Measurements from ENCODE around the gene MSL3B.

Gene MSL3B

DNA sequence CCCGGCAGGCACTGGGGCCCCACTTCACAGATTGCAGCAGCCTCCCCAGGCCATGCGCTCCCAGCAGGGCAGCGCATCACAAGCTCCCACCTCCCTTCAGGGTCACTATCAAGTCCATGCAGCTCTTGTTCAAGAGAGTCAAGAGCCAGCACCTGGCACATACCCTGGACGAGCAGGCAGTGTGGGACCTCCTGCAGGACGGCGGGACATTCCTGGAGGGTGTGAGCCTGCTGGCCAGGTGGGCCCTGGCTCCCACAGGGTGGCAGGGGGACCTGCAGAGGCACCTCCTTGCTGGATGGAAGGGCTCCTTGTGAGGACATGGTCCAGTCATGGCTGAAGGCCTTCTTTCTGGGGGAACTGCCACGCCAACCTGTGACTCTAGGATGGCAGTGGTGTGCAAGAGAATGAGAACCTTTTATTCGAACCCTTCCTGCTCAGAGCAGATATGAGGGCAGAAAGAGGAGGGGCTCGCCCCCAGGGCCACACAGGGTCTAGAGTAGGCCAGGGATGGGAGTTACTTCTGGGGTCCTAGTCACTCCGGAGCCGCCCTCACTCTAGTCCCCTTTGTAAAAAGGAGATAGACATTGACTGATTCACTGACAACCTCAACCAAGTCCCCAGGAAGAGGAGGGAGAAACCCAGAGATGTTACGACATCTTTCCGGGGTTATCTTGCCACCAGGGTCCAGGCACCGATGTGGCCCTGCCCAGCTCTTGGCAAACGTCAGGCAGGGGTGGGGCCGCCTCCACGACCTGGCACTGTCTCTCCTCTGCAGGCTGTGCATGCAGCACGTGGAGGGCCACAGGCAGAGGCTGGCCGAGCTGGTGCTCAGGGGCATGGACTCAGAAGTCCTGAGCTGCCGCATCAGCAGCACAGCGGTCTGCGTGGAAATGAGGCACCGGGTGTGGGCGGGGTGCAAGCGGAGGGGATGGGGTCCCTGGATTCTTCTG is 45.1 kb downstream of the MSL3B start:
- Histone ChIP-seq H4K20me1 (replicated peaks; ENCODE audit: control insufficient read depth, insufficient read depth, low read length) (no peaks in the 10 kb centered on the region; the same call in 1 of the 2 replicates), H3K27ac (ENCODE audit: extremely low read depth, low read depth, low read length) (no peak overlapping the region), H3K4me1 (replicated peaks in 1 of 2; ENCODE audit: control insufficient read depth in 2 of 2, insufficient read depth in 2 of 2, low read length in 2 of 2) (no peaks in the 10 kb centered on the region; a peak in 1 of 5 replicates), H3K27me3 (ENCODE audit: control insufficient read depth in 2 of 2, insufficient read depth in 2 of 2, low read length in 2 of 2) (peaks cover 2 to 52% of the 10 kb centered on the region in 2 experiments; a peak in 3 of 5 replicates), H3K79me2 (ENCODE audit: control insufficient read depth, insufficient read depth, low read length) (no peaks in the 10 kb centered on the region), H3K36me3 (ENCODE audit: control insufficient read depth, insufficient read depth, low read length) (no peaks in the 10 kb centered on the region), H3K4me2 (ENCODE audit: insufficient read depth, low read length) (no peak overlapping the region), H3K9ac (ENCODE audit: insufficient read depth in 1 of 2, low read depth in 2 of 2, low read length in 2 of 2) (no peak overlapping the region), H3K4me3 (no peak overlapping the region), H3K9me1 (ENCODE audit: control insufficient read depth, insufficient read depth, low read length) (no peaks in the 10 kb centered on the region), H3K9me3 (replicated peaks; ENCODE audit: control insufficient read depth, insufficient read depth, low read depth, low read length) (no peaks in the 10 kb centered on the region), H2AFZ (ENCODE audit: low read depth, low read length) (no peak overlapping the region)
- ChIA-PET POLR2A (interaction anchor here (0.6 to 1.5 kb wide), 2 partner anchors 9 to 10 kb away, joined by 3 to 6 read pairs; no protein-coding TSS in a partner anchor), CTCF (ENCODE audit: low intra/inter-chr PET ratio) (no interaction called here)
- in situ Hi-C loops (cut with MboI) = no loop called here
- no TSS peak for BruUV-seq (replicated peaks)
- WGBS (ENCODE audit: insufficient coverage, low coverage, missing lambda C conversion rate) = 4% methylated on average over 14 of the region's 25 CpGs
- DNase-seq (ENCODE audit: extremely low read depth in 1 of 4, low spot score in 3 of 4) = no peak
- no peak for FAIRE-seq
- TF ChIP-seq YY1 (IDR thresholded peaks at IDR 0.05; ENCODE audit: borderline replicate concordance in 1 of 3, control insufficient read depth in 1 of 3, extremely low read depth in 1 of 3, insufficient read depth in 3 of 3, insufficient read length in 1 of 3, insufficient replicate concordance in 2 of 3, low read depth in 1 of 3, low read length in 2 of 3) = no peak
- TF ChIP-seq BDP1 (IDR thresholded peaks at IDR 0.05; ENCODE audit: insufficient read depth, insufficient read length) = no peak
- TF ChIP-seq ILK (tag; IDR thresholded peaks at IDR 0.05; ENCODE audit: borderline replicate concordance, low read depth) = no peak
- no peak for TF ChIP-seq XRCC3 (IDR thresholded peaks at IDR 0.05)
- TF ChIP-seq SMC3 (conservative IDR thresholded peaks at IDR 0.05; ENCODE audit: insufficient read depth, low read depth, low read length) = no peak
- TF ChIP-seq GTF2E2 (tag; IDR thresholded peaks at IDR 0.05) = no peak
- TF ChIP-seq PHB2 (IDR thresholded peaks at IDR 0.05; ENCODE audit: low read depth) = no peak
- TF ChIP-seq, protein P1, sequence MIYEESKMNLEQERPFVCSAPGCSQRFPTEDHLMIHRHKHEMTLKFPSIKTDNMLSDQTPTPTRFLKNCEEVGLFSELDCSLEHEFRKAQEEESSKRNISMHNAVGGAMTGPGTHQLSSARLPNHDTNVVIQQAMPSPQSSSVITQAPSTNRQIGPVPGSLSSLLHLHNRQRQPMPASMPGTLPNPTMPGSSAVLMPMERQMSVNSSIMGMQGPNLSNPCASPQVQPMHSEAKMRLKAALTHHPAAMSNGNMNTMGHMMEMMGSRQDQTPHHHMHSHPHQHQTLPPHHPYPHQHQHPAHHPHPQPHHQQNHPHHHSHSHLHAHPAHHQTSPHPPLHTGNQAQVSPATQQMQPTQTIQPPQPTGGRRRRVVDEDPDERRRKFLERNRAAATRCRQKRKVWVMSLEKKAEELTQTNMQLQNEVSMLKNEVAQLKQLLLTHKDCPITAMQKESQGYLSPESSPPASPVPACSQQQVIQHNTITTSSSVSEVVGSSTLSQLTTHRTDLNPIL (CRISPR knock-in tag; IDR thresholded peaks at IDR 0.05) = no peak
- no peak for TF ChIP-seq NFYB (IDR thresholded peaks at IDR 0.05; ENCODE audit: extremely low read depth, insufficient read length)
- TF ChIP-seq U2AF2 (optimal IDR thresholded peaks at IDR 0.05; ENCODE audit: low read depth, low read length) = no peak
- no peak for TF ChIP-seq ZNF311 (CRISPR knock-in tag; IDR thresholded peaks at IDR 0.05)
- TF ChIP-seq ZNF79 (CRISPR knock-in tag; IDR thresholded peaks at IDR 0.05; ENCODE audit: low read depth) = no peak
- ATAC-seq = no peak
- intact Hi-C loops (cut with micrococcal nuclease) = no loop called here

All from K562 (cell line).